HG02981 (cell line): ENCODE data around the gene SMOC1.
"Not testable (repeated sequence)": the region's sequence is repeated elsewhere in the genome, so short reads cannot be mapped to it uniquely, and the experiment has no call there.

ENCODE experiments used
- ATAC-seq: cut with Tn5 transposase; IDR thresholded peaks from one replicate; pipeline ENCODE4 v1.9.1; 2021; ENCODE audit warnings: mild to moderate bottlenecking, moderate library complexity; ENCODE audit not compliant: unreplicated experiment

The SMOC1 gene

DNA sequence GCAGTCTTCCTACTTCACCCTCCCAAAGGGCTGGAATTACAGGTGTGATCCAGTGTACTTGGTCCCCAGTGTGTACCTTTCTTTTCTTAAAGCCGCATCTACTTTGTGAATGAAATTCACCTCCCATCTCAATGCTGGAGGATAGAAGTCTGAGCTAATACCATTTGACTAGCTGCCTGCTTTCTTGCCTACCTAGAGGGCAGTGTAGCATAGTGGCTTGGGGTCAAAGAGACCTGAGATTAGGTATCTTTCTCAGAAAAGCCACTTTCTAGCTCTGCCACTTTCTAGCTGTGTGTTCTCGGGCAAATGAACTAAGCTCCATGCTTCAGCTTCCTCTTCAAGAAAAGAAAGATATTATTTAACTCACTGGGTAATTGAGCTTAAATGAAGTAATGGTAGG, 16.9 kb downstream of the SMOC1 start:
- ATAC-seq = no peak

DNA sequence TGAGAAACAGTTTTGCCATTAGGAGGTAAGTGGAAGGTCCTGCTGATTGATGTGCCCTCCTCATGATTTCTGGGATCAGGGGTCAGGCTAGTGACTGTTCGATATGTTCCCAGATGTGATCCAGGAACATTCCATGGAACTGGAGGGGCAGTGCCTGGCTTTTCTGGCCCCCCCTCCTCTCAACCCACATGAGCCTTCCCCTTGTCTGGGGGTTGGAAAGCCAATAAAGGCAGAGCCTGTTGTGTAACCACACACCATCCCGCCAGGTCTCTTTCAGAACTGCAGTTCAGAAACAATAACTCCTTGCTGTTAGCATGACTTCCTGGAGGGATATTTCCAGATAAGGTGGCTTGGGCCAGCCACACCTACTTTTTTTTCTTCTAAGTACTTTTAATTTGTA, 17.8 kb downstream of the SMOC1 start:
- no peak for ATAC-seq

DNA sequence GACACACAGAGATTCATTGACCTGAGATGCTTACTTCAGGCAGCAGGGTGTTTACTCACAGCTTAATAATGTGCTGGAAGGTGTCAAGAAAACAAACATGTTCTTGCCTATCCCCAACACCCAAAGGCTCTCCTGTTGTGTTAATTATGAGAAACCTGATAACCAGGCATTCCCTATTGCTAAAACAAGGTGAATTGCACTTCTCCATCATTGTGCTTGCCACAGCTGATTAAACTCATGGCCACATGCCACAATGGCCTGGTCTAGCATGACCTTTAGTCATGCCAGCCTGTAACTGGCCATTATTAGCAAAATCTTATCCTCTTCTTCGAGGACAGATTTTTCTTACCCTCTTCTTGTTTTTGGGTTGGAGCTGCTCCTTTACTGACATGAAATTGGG, 21.4 kb downstream of the SMOC1 start:
- ATAC-seq = no peak

DNA sequence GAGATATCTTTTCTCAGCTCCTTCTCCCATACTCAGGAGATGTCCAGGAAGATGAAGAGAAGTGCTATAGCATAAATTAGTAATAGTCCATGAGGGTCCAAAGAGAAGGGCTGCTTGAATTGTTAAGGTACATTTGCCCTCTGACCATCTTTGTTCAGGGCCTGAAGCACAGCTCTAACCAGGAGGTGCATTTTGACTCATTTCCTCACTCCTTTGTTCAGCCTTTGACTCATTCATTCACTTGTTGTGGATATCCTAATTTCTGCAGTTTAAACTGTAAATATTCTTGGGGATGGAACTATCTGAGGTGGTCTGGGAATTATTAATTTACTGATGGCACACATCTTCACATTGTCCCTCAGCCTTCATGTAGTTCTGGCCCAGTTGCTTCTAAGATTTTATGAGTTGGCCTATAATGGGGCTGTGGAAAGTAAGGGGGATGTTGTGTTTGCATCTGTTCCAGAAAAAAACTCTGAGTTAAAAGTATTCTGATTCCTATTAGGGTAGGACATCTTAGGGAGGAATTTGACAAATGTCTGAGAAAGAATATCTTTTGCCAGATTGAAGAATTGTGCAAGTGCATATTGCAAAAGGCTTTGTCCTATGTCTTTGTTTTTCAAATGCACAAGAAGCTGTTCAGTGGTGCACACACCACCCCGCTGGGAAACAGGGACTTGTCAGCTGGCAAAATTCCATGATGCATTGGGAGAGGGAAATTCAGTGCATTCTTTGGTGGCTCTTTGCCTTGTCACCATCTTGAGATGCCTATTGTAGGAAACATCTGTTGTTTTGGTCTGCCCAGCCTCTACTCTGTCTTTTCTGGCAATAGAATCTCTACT, 22.1 kb downstream of the SMOC1 start:
- ATAC-seq = no peak

DNA sequence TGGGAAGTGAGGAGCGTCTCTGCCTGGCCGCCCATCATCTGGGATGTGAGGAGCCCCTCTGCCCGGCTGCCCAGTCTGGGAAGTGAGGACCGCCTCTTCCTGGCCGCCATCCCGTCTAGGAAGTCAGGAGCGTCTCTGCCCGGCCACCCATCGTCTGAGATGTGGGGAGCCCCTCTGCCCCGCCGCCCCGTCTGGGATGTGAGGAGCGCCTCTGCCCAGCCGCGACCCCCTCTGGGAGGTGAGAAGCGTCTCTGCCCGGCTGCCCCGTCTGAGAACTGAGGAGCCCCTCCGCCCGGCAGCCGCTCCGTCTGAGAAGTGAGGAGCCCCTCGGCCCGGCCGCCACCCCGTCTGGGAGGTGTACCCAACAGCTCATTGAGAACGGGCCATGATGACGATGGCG, 23.8 kb downstream of the SMOC1 start:
- ATAC-seq = not testable (repeated sequence)

DNA sequence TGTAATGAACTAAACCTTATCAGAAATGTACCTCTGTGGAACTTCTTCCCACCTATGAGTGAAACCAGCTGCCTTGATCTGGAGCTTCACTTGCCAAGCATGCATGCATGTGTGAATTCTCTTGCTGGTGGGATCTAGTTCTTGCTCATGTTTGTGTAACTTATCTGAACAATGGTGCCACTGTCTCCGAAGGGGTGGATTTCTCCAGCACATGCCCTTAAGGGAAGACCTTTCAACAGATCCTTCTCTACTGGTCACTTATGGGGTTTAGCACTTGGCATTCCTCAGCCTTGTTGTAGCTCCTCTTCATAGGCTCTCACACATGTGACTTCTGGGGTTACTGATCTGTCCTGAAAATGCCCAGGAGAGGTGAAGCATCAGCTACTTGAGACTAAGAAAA, 25.0 kb downstream of the SMOC1 start:
- no peak for ATAC-seq

DNA sequence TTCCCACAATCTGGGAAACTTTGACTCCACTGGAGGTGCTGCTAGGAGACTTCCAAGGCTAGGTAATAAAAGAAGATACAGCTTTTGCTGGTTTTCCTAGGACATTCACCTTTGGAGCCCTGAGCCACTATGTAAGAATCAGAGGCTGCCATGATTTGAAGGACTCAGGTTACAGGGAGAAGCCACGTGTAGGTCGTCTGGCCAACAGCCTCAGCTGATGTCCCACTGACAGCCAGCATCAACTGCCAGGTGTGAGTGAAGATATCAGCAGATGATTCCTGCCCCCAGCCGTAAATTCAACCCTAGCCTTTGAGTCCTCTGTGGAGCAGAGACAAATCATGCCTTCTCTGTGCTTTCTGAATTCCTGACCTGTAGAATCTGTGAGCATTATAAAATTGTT, 27.0 kb downstream of the SMOC1 start:
- ATAC-seq = no peak

DNA sequence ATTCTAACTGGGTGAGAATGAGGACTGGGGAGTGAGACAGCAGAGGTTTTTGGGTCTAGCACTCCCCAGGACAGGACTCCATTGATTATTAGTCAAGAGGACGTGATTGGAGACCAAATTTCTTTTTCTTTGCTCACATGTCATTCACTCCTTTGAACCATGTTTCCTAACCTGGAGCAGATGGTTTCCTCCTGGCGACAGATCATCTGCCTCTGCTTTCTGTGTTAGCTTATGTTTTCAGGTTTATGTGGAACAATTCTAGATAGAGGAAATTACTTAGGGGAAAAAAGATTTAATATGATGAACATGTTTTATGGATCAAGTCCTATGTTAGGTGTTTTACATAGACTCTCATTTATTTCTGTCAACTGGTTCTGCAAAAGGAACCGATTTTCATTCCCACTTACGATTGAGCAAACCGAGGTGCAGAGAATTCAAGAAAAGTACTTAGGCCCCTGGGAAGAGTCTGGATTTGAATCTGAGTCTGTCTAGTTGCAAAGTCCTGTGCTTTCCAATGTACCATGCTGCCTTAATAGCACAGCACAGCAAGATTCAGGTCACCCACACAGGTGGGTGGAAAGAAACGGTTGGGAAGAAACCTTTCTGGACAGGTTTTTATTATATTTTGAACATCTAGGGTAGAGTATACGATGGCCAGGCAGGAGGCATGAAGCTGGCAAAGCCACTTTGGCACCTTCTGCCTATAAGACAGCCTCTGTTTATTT, 30.8 kb downstream of the SMOC1 start:
- ATAC-seq = no peak

DNA sequence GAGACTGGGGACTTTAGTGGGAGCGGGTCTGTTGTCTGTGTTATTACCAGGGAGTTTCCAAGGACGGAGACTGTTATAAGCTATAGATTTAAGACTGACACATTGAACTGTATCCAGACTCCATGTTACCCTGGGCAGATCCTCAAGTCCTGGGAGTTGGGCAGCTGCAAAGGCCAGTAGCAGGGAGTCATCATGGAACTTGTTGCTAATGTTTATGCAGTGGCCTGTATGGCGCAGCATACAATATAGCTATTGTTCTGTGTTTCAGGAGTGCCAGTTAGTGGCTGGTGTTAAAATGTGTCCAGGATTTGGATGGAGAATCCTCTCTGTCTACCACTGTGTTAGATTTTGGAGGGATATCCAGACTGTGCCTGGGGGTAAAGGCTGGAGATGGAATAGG, 31.7 kb downstream of the SMOC1 start:
- no peak for ATAC-seq

DNA sequence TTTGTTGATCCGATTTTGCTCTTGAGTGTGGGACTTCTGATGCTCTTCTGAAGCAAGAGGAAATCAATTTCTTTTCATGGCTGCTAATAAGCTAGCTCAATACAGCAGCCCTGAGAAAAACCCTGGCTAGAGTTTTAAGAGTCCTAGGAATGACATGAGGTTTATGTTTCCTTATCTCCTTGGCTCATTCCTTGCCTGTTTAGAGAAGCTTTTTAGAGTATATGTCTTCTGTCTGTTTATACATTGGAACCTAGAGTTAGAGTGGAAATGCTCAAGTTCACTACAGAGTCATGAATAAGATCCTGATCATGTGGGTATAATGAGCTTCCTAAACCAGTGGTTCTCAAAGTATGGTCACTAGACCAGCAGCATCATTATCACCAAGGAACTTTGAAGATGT, 34.5 kb downstream of the SMOC1 start:
- ATAC-seq = no peak

DNA sequence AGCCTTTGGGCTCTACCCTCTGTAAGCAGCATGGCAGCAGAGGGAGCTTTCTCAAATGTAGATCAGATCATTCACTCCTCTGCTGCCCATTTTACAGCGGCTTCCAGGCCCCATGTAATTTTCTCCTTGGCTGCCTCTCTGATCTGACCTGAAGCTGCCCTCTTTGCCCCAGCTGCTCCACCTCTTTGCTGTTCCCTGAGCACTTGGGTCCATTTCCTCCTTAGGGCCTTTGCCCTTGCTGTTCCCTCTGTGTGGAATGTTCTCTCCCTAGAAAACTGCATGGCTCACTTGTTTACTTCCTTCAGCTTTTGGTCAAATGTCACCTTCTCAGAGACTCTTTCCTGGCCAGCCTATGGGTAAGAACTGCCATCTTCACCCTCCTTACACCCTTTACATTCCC, 37.2 kb downstream of the SMOC1 start:
- ATAC-seq = no peak

DNA sequence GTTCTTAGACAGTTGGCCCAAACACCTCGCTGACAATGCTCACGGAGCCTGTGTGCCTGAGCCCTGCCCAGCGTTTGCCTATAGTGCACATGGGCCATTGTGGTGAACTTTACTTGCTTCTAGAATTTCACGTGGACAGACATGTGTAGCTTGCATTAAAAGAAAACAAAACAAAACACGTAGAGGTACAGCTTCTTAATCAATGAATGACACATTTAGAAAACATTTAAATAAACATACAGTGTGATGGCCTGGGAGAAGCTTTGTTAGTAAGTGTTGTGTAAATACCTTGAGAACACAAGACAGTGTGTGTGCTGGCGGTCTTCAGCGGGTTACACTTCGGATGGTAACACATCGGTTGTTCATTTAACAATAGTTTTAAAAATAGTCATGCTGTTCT, 38.1 kb downstream of the SMOC1 start:
- no peak for ATAC-seq

DNA sequence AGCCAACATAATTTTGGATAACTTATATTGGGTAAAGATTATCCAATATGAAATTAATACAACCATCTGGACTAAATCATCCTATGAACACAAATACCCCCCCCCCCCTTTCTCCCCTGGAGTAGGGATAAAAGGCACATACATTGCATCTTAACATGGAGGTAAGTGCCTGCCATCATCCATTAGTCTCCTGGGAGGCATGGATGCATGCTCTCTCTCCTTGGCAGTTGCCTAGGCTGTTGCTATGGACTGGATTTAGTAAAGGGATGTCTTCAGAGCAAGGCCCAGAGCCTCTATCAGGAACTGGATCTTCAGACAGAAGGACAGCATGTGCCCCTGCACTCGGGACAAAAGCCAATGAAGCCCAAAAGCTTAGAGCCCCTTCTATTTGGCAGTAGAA, 40.6 kb downstream of the SMOC1 start:
- no peak for ATAC-seq

DNA sequence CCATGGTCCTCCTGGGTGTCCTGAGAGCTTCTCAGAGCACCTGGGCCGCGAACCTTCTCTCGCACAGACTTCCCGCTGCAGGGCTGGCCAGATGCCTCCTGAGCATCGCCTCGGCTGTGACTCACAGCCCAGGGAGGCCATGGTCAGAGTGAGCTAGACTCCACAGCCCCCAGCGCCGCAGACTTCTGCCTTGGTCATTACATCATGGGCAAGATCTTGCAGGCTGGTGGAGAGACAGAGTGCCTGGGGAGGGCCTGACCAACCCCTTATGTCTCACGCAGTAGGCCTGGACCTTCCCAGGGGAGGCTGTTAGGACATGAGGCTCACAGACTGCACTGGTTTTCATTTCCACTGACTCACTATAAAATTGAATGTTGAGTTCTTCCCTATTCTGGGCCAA, 41.8 kb downstream of the SMOC1 start:
- ATAC-seq = no peak

DNA sequence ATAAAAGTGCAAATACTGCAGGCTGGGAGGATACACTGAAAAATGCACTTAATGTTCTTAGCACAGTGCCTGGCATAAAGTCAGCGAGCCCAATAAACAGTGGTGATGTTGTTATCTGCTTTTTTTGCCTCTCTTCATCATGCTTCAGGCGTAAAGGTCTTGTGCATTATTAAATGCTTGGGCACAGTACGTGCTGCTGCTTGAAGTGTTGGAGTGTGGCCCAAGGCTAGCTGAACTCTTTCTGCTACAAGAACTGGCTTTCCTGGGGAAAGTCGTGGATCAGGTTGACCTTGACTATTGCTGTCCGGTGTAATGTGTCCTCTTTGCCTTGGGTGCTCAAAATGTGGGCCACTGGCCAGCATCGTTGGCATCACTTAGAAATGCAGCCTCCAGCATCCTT, 43.0 kb downstream of the SMOC1 start:
- no peak for ATAC-seq

DNA sequence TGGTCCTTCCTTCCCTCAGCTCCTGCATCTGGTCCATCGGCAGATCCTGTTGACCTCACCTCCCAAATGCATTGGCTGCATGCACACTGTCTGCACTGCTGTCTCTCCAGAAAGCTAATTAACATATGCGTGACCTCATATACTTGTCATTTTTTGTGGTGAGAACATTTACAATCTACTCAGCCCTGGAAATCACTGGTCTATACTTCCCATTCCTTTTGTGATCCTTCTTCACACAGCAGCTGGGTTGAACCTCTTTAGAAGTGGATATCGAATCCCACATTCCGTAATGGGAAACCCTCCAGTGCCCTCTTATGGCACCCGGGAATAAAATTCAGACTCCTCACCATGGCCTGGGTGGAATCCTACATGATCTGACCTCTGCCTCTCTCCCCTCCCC, 45.0 kb downstream of the SMOC1 start:
- no peak for ATAC-seq

DNA sequence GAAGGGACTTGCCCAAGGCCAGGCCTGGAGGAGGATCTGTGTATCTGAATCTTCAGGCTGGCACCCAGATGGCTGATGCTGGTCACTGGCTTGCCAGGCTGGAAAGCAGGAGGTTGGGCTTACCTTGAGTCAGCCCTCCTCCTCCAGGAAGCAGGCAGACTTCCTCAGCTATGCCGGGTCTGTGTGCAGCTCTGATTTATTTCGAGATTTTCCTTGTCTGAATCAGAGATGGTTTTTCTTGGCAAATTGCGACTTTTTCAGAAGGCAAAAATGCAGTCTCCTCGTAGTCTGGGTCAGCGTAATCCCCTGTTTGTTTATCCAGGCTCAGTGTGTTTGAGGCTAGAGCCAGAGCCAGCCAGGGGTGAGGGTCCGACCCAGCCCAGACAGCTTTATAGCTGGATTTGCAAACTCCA, 48.9 kb downstream of the SMOC1 start:
- ATAC-seq = no peak

DNA sequence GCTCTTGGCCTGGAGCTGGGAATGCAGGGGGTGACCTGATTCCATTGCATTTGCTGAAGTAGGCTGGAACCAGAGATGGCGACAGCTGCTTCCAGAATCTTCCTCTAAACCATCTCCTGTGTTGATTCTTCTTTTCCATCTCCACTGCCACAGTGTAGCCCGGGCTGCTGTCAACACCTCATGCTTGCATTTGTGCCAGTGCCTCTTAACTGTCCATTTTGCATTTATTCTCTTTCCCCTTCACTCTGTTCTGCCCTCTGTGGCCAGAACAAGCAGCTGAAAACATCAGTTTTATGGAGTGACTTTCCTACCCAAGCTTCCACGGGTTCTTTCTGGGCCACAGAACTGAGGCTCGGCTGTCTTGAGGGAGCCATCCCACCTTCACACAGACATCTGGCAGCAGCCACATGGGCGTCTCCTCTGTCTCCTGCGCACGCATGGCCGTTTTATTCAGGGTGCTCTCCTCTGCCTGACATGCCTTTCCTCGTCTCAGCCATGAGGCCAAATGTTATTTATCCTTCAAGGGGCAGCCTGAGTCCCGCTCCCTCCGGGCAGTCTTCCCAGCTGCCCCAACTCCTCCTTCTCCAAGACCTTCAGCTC, 51.7 kb downstream of the SMOC1 start:
- no peak for ATAC-seq

DNA sequence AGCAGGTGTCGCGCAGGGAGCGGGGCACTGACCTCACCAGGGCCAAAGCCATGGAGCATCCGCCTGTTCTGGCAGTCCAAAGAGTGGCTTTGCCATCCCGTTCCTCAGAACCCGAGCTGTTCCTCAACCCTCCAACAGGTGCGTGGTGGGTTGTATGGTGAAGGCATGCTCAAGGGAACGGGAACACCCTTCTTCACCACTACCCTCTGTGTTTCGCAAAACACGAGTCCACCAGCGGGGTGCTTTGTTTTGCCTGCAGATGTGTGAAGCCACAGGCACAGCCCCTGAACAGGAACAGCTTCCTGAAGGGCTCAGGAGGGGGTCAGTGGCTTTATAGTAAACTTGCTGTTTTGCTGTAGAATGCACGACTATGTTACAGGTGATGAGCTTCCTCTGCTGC, 52.7 kb downstream of the SMOC1 start:
- no peak for ATAC-seq

DNA sequence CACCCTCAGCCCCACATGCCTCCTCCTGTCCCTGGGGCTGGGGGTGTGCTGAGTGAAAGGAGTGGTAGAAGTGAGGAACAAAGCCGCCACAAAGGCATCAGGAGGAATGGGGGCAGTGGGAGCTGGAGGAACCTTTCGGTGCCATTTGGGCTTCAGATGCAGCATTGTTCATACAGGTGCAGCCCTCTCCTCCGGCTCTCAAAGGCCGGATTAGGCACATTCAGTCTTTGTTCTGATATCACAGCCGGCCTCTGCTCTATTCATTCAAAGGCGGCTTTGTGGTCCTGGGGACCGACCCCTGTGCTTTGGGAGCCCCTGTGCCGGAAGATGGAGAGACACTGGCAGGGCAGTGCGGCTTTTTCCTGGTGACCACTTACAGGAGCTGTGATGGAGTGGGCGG, 53.2 kb downstream of the SMOC1 start:
- ATAC-seq = no peak

DNA sequence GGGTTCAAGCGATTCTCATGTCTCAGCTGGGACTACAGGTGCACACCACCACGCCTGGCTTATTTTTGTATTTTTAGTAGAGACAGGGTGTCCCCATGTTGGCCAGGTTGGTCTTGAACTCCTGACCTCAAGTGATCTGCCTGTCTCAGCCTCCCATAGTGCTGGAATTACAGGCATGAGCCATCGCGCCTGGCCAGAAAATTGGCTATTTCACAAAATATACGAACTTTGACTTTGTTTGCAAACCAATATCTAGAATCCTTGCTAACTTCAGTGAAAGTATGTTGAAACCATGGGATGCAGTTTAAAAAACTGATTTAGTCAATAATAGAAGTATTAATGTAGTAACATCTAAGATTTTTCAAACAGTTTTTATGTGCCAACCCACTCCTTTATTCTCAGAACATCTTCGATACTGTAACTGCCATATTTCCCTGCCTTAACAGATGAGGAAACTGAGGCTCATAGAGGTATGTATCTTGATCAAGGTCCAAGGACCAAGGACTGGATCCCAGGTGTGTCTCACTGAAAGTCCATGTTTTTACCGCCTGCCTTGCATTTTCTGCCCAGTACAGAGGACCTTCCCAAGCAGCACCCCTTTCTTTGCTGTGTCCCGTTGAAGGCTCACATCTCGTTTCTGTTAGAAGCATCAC, 54.5 kb downstream of the SMOC1 start:
- ATAC-seq = no peak
